IPS DF 4.7 (cell line): ENCODE data around the gene ARHGEF33.
A peak's percentile ranks its signal among the peaks of the same experiment; 100 is the strongest.

Source experiments
- DNase-seq: peaks from one replicate; pipeline ENCODE4 v3.0.0-alpha.2; 2013; ENCODE audit warnings: low spot score; ENCODE audit errors: extremely low read depth

Gene ARHGEF33

DNA sequence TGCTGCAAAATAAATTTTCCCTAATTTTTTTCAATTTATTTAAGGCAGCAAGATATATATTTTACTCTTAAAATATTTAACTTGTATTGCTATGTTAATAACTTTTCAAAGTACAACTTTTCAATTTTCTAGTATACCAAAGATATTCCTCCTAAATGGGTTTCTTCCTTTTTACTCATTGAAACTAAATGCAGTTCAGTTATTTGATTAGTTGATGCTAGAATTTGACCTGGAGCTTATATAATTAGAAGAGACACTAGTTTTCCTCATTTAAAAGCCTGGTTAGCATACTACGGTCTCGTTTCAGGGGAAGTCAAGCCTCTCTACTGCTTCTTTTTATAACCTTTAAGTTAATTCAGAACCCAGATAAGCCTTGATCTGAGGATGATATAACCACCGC, at the start of gene ARHGEF33:
Gene ARHGEF33 (plus strand): TSS at position 301 of the 400 bp plus-strand sequence. CDS start 29,573 bp downstream, outside the sequence.
- DNase-seq: no peak

DNA sequence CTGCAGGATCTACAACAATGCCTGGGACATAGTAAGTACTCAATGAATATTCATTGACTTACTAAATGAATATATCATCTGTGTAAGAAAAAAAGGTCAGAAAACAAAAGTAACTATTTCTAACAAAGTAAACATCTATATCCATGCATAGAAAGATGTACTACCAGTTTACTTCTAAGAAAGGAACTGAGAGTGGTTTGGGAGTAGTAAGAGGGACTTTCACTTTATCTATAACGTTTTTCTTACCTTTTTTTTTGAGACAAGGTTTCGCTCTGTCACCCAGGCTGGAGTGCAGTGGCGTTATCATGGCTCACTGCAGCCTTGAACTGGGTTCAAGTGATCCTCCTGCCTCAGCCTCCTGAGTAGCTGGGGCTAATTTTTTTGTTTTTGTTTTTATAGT, 39.6 kb upstream of the ARHGEF33 start:
- no peak for DNase-seq

DNA sequence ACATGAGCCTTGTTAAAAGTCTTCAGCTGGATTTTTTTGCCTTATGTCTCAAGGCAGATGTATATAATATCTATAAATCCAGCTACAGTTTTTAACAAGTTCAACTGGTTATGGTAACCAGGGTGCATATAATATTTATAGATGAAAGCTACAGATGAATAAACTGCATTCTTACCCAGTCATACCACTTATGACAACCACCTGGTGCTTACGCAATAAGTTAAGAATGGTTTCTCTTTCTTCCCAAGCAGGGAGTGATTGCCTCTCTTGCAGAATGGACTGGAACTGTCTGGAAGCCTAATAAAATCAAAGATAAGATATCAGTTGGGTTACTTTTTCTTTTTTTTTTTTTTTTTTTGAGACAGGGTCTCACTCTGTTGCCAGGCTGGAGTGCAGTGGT, 33.5 kb upstream of the ARHGEF33 start:
- no peak for DNase-seq

DNA sequence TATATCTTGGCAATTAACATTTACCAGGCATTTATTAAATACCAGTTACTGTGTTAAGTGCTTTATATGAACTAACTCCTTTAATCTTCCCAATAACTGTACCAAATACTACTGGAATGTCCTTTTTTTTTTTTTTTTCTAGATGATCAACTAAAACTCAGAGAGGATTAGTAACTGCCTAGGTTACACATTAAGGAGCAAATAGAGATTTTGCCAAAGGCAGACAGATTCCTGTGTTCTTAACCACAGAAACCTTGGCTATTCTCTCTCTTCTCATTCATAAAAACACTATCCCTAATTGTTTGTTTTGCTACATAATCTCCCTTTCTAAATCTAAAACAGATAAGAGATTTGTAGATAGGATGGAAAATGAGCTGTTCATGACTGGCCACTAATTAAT, 27.2 kb upstream of the ARHGEF33 start:
- no peak for DNase-seq

DNA sequence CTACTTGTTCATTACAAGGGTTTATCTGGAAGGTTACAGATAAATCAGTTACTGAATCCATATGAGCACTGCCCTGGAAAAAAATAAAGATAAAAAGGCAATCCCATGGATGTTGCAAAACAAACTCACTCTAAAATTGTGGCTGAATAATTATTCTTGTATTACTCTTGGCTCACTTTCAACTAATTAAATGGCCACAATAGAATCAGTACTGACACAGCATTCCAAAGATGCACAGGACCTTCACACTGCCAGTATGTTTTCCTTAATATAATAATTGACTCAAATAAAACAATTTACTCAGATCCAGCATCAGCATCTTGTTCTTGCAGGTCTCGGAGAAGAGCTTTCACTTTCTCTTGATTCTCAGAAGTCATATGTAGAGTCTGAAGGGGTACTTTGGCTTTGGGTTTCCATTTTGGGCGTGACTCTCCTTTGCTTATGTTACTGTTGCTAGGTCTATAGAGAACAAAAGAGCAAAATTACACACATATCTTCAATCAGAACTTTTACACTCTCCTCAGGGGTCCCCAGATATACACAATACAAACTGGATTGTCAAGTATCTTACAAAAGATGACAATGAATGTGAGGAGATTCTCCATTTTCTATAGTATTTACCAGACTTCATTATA, 26.5 kb upstream of the ARHGEF33 start:
- DNase-seq: no peak

DNA sequence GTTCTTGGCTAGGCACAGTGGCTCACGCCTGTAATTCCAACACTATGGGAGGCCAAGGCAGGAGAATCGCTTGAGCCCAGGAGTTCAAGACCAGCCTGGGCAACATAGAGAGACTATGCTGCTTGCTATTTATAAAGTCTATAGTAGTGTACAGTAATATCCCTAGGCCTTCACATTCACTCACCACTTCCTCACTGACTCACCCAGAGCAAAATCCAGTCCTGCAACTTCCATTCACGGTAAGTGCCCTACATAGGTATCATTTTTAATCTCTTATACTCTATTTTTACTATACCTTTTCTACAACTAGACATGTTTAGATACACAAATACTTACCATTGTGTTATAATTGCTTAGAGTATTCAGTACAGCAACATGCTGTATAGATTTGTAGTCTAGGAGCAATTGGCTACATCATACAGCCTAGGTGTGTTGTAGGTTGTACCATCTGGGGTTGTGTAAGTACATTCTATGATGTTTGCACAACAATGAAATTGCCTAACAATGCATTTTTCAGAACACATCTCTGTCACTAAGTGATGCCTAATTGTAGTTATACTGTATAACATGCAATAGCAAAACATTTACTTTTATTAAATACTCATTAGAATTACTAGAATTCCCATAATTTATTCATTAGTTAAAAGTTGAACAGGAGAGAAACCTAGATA, 22.8 kb upstream of the ARHGEF33 start:
- no peak for DNase-seq

DNA sequence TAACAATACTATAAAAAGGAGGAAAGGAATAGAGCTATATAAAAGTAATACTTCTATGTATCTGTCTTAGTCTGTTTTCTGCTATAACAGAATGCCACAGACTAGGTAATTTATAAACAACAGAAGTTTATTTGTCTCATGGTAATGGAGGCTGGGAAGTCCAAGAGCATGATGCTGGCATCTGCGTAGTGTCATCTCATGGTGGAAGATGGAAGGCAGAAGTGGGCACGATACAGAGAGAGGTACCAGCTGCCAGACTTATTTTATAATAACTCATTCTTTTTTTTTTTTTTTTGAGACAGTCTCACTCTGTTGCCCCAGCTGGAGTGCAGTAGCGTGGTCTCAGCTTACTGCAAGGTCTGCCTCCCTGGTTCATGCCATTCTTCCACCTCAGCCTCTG, 18.2 kb upstream of the ARHGEF33 start:
- no peak for DNase-seq

DNA sequence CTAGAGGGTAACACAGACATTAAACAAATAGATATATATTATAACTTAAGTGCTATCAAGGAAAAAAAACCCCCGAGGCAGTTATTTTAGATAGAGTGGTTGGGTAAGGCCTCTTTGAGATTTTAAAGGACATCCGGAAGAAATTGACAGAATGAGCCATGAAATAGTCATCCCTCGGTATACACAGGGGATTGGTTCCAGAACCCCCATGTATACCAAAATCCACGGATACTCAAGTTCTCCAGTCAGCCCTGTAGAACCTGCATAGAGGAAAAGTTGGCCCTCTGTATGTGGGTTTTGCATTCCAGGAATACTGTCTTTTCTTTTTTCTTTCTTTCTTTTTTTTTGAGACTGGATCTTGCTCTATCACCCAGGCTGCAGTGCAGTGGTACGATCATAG, 15.9 kb upstream of the ARHGEF33 start:
- no peak for DNase-seq

DNA sequence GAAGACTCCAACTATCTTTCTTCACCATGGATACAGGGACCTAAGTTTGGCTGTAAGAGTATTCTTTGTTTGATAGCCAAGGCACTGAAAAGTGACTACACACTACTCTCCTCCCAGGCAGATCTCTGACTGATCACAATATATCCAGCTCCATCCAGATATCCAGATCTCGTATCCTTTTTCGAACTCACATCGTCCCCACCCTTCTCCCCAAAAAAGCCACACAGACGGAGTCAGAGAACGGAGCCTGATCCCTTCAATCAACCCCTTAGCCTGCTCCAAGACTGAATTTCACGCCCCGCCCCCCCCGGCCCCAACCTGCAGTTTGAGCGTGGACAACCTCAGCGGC, 14.5 kb upstream of the ARHGEF33 start:
- DNase-seq: no peak

DNA sequence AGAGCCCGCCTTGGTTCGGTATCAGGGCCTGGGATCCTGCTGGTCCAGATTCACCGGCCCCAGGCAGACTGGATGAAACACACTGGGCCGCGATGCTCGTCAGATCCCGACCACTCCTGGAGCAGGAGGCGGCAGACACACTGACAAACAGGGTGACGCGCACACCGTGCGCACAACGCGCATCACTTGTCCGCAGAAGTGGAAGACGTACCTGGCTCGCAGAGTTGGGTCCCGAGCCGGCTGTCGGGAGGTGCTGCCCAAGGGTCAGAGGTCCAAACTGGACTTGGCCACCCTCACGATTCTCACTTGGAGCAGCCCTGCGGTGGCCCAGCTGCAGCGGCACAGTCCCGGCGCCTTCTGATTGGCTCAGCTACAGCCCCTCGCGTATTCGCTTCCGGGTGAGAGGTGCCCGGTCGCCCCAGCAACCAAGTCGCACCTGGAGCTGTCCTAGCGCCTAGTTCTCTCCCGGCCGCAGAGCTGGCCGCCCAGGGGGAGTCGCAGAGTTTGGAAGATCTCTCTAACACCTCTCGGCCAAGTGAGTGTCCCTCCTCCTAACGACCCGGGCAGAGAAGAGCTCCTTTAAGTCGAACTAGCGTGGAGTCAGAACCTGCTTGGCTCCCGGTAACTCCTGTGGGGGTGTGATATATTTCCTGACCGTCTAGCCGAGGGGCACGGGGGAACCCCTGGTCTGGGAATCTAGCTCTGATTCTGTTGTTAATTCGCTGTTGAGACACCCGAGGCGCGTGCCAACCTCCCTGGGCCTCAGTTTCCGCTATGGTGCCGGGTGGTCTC, 13.9 kb upstream of the ARHGEF33 start, which contains the start of the genes DHX57 and MORN2:
Gene DHX57 (minus strand): TSS at position 359 of the 792 bp plus-strand sequence. CDS start 7,529 bp downstream, outside the sequence.
Gene MORN2 (plus strand): TSS at position 401 of the 792 bp plus-strand sequence.
- peak; percentile 62 for DNase-seq

DNA sequence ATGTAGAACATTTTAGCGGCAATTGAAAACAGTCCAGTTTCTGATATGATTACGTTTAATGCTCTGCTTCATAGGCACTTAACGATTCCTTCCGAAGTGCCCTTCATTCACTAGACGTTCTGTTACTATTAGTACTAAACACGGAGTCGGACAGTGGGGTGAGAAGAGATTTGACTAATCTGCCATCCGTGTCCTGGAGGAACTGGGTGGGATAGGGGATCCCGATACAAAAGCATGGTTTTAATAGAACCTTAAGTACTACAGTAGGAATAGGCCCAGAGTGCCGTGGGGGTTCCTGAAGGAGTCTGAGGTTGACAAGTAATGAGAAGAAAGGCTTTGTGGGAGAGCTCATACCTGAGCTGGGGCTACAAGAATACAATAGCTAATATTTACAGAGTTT, 13.3 kb upstream of the ARHGEF33 start:
- no peak for DNase-seq

DNA sequence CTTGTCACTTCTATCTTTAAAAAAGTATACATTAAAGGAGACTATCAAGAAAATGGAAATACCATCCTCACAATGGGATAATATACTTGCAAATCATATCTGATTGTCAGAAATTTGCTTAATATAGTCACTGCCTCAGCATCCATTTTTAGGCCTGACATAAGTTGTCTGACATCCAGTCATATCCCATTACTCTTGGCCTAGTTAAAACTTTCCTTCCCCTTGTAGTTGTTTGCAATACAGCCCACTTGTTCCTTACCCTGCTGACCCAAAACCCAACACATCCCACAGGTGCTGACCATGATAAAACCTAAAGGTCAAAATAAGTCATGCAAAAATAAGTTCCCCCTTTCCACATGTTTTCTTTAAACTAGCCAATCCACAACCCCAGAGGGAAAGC, 3.6 kb upstream of the ARHGEF33 start:
- DNase-seq: no peak

DNA sequence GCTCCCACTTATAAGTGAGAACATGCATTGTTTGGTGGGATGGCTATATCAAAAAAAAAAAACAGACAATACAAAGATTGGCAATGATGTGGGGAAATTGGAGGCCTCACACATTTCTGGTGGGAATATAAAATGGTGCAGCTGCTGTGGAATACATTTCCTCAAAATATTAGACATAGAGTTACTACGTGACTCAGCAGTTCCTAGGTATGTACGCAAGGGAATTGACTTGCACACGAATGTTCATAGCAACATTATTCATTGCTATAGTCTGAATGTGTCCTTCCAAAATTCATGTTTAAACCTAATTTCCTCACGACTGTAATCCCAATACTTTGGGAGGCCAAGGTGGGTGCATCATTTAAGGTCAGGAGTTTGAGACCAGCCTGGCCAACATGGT, 2.3 kb upstream of the ARHGEF33 start:
- no peak for DNase-seq

DNA sequence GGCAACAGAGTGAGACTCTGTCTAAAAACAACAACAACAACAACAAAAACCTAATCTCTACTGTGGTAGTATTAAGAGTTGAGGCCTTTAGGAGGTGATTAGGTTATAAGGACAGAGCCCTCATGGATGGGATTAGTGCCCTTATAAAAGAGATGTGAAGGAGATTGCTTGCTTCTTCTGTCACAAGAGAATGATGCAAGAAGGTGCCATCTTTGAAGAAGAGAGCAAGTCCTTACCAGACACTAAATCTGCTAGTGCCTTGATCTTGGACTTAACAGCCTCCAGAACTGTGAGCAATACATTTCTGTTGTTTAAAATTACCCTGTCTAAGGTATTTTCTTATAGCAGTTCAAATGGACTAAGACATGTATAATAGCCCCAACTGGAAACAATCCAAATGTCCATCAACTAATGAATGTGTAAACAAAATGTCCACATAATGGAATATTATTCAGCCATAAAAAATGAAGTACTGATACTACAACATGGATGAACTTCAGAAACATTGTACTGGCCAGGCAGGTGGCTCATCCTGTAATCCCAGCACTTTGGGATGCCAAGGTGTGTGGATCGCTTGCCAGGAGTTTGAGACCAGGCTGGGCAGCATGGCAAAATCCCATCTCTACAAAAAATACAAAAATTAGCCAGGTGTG, 1.6 kb upstream of the ARHGEF33 start:
- DNase-seq: no peak

DNA sequence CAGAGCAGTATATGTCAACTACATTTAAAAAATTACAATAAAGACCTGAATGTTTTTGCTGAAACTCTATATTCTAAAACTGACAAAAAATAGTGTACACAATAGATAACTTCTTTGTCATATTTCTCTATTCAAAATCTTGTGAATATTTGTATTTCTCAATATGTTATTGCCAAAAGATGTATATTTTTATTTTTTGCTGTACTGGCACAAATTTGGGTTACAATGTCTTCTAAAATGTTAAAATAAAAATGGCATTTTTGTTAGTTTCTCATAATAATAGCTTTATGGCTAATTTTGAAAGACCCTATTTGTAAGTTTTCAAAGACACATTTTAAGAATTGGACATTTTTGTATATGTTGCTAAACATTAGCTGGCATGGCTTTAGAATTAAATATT, 630 bp upstream of the ARHGEF33 start:
- DNase-seq: no peak

DNA sequence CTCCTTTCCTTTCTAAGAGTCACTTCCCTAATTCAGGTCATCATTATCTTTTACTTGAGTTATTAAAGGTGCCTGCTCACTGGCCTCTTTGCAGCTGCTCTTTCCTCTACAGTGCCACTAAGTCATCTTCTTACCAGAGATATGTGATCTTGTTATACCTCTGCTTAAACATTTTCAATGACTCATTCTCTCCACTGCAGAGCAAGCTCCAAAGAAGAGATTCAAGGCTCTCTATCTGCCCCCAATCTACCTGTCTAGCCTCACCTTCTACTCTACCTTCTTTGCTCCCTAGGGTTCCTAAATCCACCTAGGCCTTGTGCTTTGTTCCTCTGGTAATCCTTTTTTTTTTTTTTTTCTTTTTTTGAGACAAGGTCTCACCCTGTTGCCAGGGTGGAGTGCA, 3.1 kb downstream of the ARHGEF33 start:
- DNase-seq: no peak

DNA sequence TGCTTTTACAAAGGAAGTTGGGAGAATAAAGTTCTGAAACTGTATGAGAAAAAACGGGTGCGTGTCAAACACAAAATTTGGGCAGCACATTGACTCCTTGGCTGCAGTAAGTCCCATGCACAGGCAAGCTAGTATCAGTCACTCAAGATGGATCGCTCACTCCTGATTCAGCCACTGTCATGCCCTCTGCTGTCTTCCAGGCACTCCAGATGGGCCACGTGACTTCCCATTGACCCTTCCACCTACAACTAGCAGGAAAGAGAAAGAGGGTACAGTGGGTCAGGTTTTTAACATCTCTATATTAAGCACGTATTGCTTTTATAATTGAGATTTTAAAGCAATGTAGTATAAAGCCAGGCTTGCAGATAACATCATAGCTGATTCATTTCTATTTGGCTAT, 8.6 kb downstream of the ARHGEF33 start:
- DNase-seq: no peak

DNA sequence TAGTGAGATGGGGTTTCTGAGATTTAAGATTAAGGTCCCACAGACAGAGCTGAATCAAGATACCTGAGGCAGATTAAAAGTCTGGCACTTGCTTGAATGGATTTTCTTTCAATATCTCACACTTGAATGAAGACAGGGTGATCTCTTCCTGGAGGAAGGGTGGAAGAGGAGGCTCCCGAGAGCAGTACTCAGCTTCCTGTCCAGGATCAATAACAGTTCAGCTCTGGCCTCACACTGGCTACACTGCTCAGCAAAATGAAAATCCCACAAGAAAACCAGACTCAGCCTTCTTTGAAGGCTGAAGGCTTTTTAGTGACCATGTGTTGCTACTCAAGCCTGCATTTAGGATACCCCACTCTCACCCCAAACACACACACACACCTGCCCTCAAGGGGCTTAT, 11.1 kb downstream of the ARHGEF33 start:
- no peak for DNase-seq

DNA sequence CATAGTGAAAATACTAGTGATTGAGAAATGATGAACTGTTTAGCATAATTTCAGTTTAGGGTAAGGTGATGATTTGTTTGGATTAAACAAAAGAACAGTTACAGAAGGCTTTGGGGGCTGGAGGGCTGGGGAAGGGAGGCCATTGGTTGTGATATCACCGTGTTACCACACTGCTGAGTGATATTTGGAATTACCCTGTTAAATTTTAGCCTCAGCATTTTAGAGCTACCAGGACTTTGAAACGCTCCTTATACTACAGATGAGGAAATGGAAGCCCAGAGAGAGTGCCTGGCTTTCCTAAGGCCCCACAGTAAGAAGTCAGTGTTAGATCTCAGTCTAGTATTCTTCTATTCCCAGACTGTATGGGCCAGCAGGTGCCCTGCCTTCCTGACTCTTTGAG, 15.6 kb downstream of the ARHGEF33 start:
- DNase-seq: no peak

DNA sequence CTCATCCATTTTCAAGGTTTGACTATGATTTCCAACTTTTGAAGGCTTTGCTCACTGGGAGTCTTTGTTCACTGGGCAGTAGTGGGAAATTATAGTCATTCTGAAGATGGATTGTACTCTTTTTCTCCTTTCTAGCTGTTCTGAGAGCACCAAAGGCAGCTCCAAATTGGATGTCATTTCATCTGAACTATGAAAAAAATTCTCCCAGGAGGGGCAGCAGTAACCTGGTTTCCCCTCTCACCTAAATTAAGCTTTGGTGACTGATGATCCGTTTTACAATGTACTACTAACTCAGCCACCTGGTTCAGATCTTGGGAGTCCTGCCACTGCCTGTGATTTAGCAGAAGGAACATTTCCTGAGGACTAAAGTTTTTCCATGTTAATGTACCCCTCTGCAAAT, 17.6 kb downstream of the ARHGEF33 start:
- no peak for DNase-seq

DNA sequence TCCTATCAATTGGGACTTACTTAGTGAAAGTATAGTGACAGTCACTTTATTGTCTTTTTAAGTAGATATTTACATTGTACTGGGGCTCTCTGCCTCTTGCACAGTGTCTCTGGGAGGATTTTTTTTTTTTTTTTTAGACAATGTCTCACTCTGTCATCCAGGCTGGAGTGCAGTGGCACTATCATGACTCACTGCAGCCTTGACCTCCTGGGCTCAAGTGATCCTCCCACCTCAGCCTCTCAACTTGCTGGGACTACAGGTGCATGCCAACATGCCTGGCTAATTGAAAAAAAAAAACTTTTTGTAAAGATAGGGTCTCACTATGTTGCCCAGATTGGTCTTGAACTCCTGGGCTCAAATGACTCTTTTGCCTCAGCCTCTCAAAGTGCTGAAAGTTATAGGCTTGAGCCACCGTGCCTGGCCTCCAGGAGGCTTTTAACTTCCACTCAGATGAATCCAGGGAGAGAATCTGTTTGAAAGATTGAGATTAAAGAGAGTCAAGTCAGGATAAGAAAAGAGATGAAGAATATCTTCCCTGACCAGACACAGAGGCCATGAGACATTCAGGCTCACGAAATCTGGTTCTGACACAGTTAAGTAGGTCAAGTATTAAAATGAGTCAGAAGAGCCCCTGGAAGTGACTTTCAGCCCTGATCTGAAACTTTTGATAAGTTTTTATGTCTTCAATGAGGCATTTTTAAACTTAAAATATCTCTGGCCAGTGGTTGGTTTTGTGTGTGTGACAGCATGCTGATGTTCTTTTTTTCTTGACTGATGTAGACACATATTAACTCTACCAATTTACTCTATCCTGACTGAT, 18.3 kb downstream of the ARHGEF33 start:
- no peak for DNase-seq
